HepG2 (cell line): ENCODE measurements around the gene LUM. TPM values are rescaled to one million over a fixed set of nuclear protein-coding genes. Genes with fewer than 3 reads are reported as not detected.

Experiments used
- ATAC-seq: fragments of 200-7000 bp; cut with Tn5 transposase; 3 replicates; pipeline ENCODE4 v1.9.1; 2020; ENCODE audit warnings: mild to moderate bottlenecking, moderate library complexity
- BruUV-seq: library from RNA; stranded (reverse); fragments of 400-500 nt; replicated peaks from 2 replicates; lab custom pipeline; 2021; lab: Mats Ljungman, UMichigan
- CTCF ChIA-PET: fragments of 300-600 bp; formaldehyde crosslinking; extraction: SDS; loops from one replicate; lab custom pipeline; 2021; ENCODE audit warnings: low total read pairs, inconsistent platforms, low intra/inter-chr PET ratio; lab: Yijun Ruan, JAX
- POLR2A ChIA-PET: fragments of 350-600 bp; sonication (Branson Sonifier 250); formaldehyde crosslinking; loops from one replicate; lab custom pipeline; 2020; ENCODE audit warnings: antibody characterized with exemption, inconsistent platforms; lab: Yijun Ruan, JAX
- DNase-seq: peaks from one replicate; pipeline ENCODE4 v3.0.0-alpha.2; 2015; ENCODE audit warnings: low spot score
- FAIRE-seq: peaks from 3 replicates; lab custom pipeline; 2011; peaks lifted over from hg19 to GRCh38; lab: Jason Lieb, UNC
- H2AFZ ChIP-seq: one replicate; pipeline ENCODE4 v1.6.1; 2011; ENCODE audit warnings: low read length, inconsistent platforms
- H3K27ac ChIP-seq: fragments of 300-600 bp; 3 replicates; pipeline ENCODE4 v1.8.0; 2011; ENCODE audit warnings: mixed run types, mild to moderate bottlenecking, mixed read lengths, low read length, inconsistent platforms; ENCODE audit not compliant: insufficient read depth; ENCODE audit errors: extremely low read length
- H3K27me3 ChIP-seq, 2 experiments: fragments of 200-600 bp in 1 of 2; 2 replicates in 1 of 2; 3 replicates in 1 of 2; pipeline versions ENCODE4 v1.6.0 to v1.8.0; 2011; ENCODE audit warnings: low read length in 2 of 2, mild to moderate bottlenecking in 2 of 2, moderate library complexity in 2 of 2, inconsistent platforms in 1 of 2; ENCODE audit not compliant: insufficient read depth in 2 of 2, control insufficient read depth in 1 of 2
- H3K36me3 ChIP-seq, 2 experiments: fragments of 200-600 bp in 1 of 2; replicated peaks in 1 of 2; 2 replicates in 1 of 2; 3 replicates in 1 of 2; pipeline versions ENCODE4 v1.5.1 to v1.8.0; 2011; ENCODE audit warnings: low read length in 2 of 2, inconsistent platforms in 1 of 2; ENCODE audit not compliant: insufficient read depth in 2 of 2, control insufficient read depth in 1 of 2
- H3K4me1 ChIP-seq: 2 replicates; pipeline ENCODE4 v1.5.1; 2012; ENCODE audit warnings: low read length, inconsistent platforms; ENCODE audit not compliant: insufficient read depth
- H3K4me2 ChIP-seq: 2 replicates; pipeline ENCODE4 v1.6.0; 2011; ENCODE audit warnings: low read depth, low read length, inconsistent platforms
- H3K4me3 ChIP-seq, 3 experiments: fragments of 200-600 bp in 1 of 3; sonication (generic), shearing (Covaris generic) in 1 of 3; replicated peaks in 1 of 3; 2 replicates each; pipeline ENCODE4 v1.5.1; 2011 to 2016; ENCODE audit warnings: low read length in 3 of 3, inconsistent platforms in 2 of 3, low read depth in 2 of 3, mild to moderate bottlenecking in 2 of 3, control low read depth in 1 of 3, mixed read lengths in 1 of 3; ENCODE audit not compliant: insufficient read depth in 1 of 3
- H3K79me2 ChIP-seq: one replicate; pipeline ENCODE4 v1.6.1; 2011; ENCODE audit warnings: low read length, inconsistent platforms; ENCODE audit not compliant: insufficient read depth
- H3K9ac ChIP-seq: 2 replicates; pipeline ENCODE4 v1.6.0; 2011; ENCODE audit warnings: mild to moderate bottlenecking, low read depth, low read length, inconsistent platforms; ENCODE audit not compliant: insufficient read depth
- H3K9me3 ChIP-seq: 2 replicates; pipeline ENCODE4 v1.5.1; 2012; ENCODE audit warnings: mild to moderate bottlenecking, low read length
- H4K20me1 ChIP-seq: 2 replicates; pipeline ENCODE4 v1.6.0; 2011; ENCODE audit warnings: inconsistent platforms, mild to moderate bottlenecking, low read length, moderate library complexity; ENCODE audit not compliant: insufficient read depth
- ADNP ChIP-seq: sonication (generic); formaldehyde crosslinking; IDR thresholded peaks from 2 replicates; pipeline ENCODE4 v1.4.0; 2020; ENCODE audit warnings: missing genetic modification reagents
- HOXA5 ChIP-seq: sonication (generic); formaldehyde crosslinking; IDR thresholded peaks from 2 replicates; pipeline ENCODE4 v1.4.0; 2020; ENCODE audit warnings: missing genetic modification reagents
- IKZF4 ChIP-seq: sonication (generic); formaldehyde crosslinking; IDR thresholded peaks from 2 replicates; pipeline ENCODE4 v1.5.1; 2020; ENCODE audit warnings: borderline replicate concordance, mild to moderate bottlenecking, low read depth, missing genetic modification reagents; ENCODE audit errors: not compliant biosample characterization
- MXD4 ChIP-seq: IDR thresholded peaks from 2 replicates; pipeline ENCODE4 v1.6.1; 2016; ENCODE audit warnings: mild to moderate bottlenecking, missing biosample characterization, missing genetic modification reagents
- NR2C2 ChIP-seq: sonication (generic); formaldehyde crosslinking; IDR thresholded peaks from 2 replicates; pipeline ENCODE4 v1.4.0; 2020; ENCODE audit warnings: missing genetic modification reagents, mild to moderate bottlenecking, moderate library complexity, borderline replicate concordance
- RAD21 ChIP-seq: fragments of 450-650 bp; formaldehyde crosslinking; IDR thresholded peaks from 2 replicates; pipeline ENCODE4 v1.5.0; 2020; ENCODE audit warnings: mild to moderate bottlenecking
- RORA ChIP-seq: sonication (generic); formaldehyde crosslinking; IDR thresholded peaks from 2 replicates; pipeline ENCODE4 v1.5.0; 2020; ENCODE audit warnings: mild to moderate bottlenecking, missing genetic modification reagents, moderate library complexity
- SMARCE1 ChIP-seq: fragments of 450-650 bp; IDR thresholded peaks from 2 replicates; pipeline ENCODE4 v1.6.1; 2017; ENCODE audit warnings: borderline replicate concordance
- SOX5 ChIP-seq: IDR thresholded peaks from 2 replicates; pipeline ENCODE4 v1.6.1; 2016; ENCODE audit warnings: borderline replicate concordance
- ZNF280B ChIP-seq: sonication (generic); formaldehyde crosslinking; IDR thresholded peaks from 2 replicates; pipeline ENCODE4 v1.5.0; 2020; ENCODE audit warnings: missing genetic modification reagents, mild to moderate bottlenecking, borderline replicate concordance
- ZNF570 ChIP-seq: sonication (generic); formaldehyde crosslinking; IDR thresholded peaks from 2 replicates; pipeline ENCODE4 v1.4.0; 2020; ENCODE audit warnings: mild to moderate bottlenecking, missing genetic modification reagents, borderline replicate concordance
- ZNF747 ChIP-seq: sonication (generic); formaldehyde crosslinking; IDR thresholded peaks from 2 replicates; pipeline ENCODE4 v1.8.1; 2023; ENCODE audit warnings: missing genetic modification reagents, mild to moderate bottlenecking, borderline replicate concordance
- ZNF792 ChIP-seq: IDR thresholded peaks from 2 replicates; pipeline ENCODE4 v1.6.1; 2016
- ZSCAN29 ChIP-seq: sonication (generic); formaldehyde crosslinking; conservative IDR thresholded peaks from 2 replicates; pipeline ENCODE4 v1.4.0; 2020; ENCODE audit warnings: mild to moderate bottlenecking, missing genetic modification reagents
- WGBS: methylation state at CpG from one replicate; pipeline ENCODE4 v1.1.6; 2017; ENCODE audit warnings: low lambda C conversion rate; 5-methylcytosine and 5-hydroxymethylcytosine counted together
- in situ Hi-C: cut with HindIII; loops from 2 replicates; pipeline ENCODE4 v1.10.0; 2017; ENCODE audit warnings: low pct_unique_long_range_greater_than_20kb; ENCODE audit not compliant: extremely low pct_ligation_motif_present
- intact Hi-C: fragments of 100-400 bp; cut with micrococcal nuclease; formaldehyde crosslinking; loops from one replicate; pipeline ENCODE4 v1.10.0; 2022; ENCODE audit not compliant: unreplicated experiment
- polyA plus RNA-seq, 8 experiments: library from polyadenylated mRNA; depleted of rRNA in 3 of 8; stranded (reverse) in 7 of 8; unstranded in 1 of 8; fragments of >200 nt; fragmentation: Illumina TruSeq in 4 of 8; extraction: Trizol in 4 of 8; gene quantifications; 2 replicates each; pipeline versions ENCODE4 v1.2.1 to v1.2.3, GENCODE V29; 2011 to 2016; ENCODE audit warnings: low read depth in 4 of 8, missing spikeins in 1 of 8, mixed read lengths in 1 of 8; ENCODE audit not compliant: insufficient read depth in 1 of 8
- total RNA-seq, 5 experiments: library from RNA; depleted of rRNA; stranded (reverse); fragments of >200 nt; fragmentation: Illumina TruSeq; extraction: Trizol; gene quantifications; 2 replicates each; pipeline ENCODE4 v1.2.3, GENCODE V29; 2016; ENCODE audit warnings: low read depth in 1 of 5
- TF ChIP-seq, protein P1 (sequence below): sonication (generic); formaldehyde crosslinking; IDR thresholded peaks from 2 replicates; pipeline ENCODE4 v1.4.0; 2020; ENCODE audit warnings: missing genetic modification reagents

The LUM gene
- total and polyA plus RNA-seq, 2 of the 13 experiments (the other 11 are each of a cell fraction or from before 2014, with no cell fraction given), result not detected

DNA sequence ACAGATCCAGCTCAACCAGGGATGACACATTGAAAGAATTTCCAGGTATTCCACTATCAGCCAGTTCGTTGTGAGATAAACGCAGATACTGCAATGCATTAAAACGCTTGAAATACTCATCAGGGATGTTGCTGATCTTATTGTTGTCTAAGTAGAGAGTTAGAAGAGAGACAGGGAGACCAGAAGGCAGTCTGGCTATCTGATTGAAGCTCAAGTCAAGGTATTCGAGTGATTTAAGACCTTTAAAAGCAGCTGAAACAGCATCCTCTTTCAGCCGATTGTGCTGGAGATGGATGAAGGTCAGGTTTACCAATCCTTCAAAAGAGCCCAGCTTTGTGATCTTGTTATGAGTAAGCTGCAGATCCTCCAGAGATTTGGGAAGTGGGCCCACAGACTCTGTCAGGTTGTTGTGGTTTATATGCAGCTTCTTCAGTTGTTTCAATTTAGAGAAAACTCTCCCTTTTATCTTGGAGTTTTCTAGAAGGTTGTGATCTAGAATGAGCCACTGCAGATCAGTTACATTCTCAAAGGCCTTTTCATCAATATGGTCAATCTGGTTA is 3.0 kb downstream of the LUM start:
- H3K4me3 ChIP-seq, result no peak overlapping the region
- BruUV-seq, result no TSS peak
- H2AFZ ChIP-seq, result no peak overlapping the region
- H3K4me1 ChIP-seq, result no peaks in the 10 kb centered on the region
- no peak for ATAC-seq
- H3K9ac ChIP-seq, result no peak overlapping the region
- POLR2A ChIA-PET, result no interaction called here
- CTCF ChIA-PET, result interaction anchor here (1.4 kb wide), 1 partner anchor 130 kb away, joined by 6 read pairs; no protein-coding TSS in a partner anchor
- no peaks in the 10 kb centered on the region for H3K27me3 ChIP-seq
- no peak overlapping the region for H3K4me2 ChIP-seq
- no peaks in the 10 kb centered on the region for H3K79me2 ChIP-seq
- H3K9me3 ChIP-seq, result no peaks in the 10 kb centered on the region
- H3K27ac ChIP-seq, result no peak overlapping the region
- no peaks in the 10 kb centered on the region for H3K36me3 ChIP-seq
- DNase-seq, result no peak
- 46% methylated on average over 4 of the region's 5 CpGs for WGBS
- TF ChIP-seq SMARCE1 (no peak), ZNF280B (no peak), ADNP (CRISPR knock-in tag) (no peak), ZSCAN29 (CRISPR knock-in tag) (no peak), ZNF570 (CRISPR knock-in tag) (no peak), ZNF792 (CRISPR knock-in tag) (no peak)
- no peaks in the 10 kb centered on the region for H4K20me1 ChIP-seq
- in situ Hi-C loops, result loop anchor here (10.0 kb wide), 1 partner anchor 123 kb away; no protein-coding TSS in a partner anchor
- intact Hi-C loops, result no loop called here
- no peak for FAIRE-seq

DNA sequence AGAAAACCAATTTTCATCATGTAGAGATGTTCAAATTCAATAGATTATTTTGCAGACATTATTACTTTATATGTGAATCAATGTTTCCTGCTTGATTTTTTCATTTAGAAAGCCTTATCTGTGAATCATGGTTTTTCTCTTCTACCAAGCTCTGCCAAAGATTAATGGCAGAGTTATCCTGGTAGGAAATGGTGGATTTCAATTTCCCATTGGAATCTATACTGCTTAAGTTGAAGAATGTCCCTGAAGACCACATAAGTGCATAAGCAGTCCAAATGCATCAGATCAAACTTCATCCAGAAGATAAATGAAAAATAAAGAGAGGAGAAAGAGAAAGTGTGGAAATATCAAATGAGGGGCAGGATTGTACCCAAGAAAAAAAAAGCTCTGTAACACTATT is 5.0 kb downstream of the LUM start:
- intact Hi-C loops, result no loop called here
- H3K36me3 ChIP-seq, result no peaks in the 10 kb centered on the region
- ATAC-seq (no peak), DNase-seq (no peak), FAIRE-seq (no peak)
- H4K20me1 ChIP-seq, result no peaks in the 10 kb centered on the region
- no peaks in the 10 kb centered on the region for H3K9me3 ChIP-seq
- no peak overlapping the region for H3K27ac ChIP-seq
- no TSS peak for BruUV-seq
- no peak overlapping the region for H3K4me3 ChIP-seq
- H3K4me1 ChIP-seq, result no peaks in the 10 kb centered on the region
- no peak overlapping the region for H3K9ac ChIP-seq
- ChIA-PET POLR2A (no interaction called here), CTCF (no interaction called here)
- H3K79me2 ChIP-seq, result no peaks in the 10 kb centered on the region
- no peak overlapping the region for H3K4me2 ChIP-seq
- no peak overlapping the region for H2AFZ ChIP-seq
- in situ Hi-C loops, result loop anchor here (10.0 kb wide), 1 partner anchor 121 kb away; no protein-coding TSS in a partner anchor
- no peaks in the 10 kb centered on the region for H3K27me3 ChIP-seq
- TF ChIP-seq ZNF747 (CRISPR knock-in tag) (no peak), HOXA5 (CRISPR knock-in tag) (no peak), MXD4 (CRISPR knock-in tag) (no peak), IKZF4 (CRISPR knock-in tag) (no peak), SOX5 (CRISPR knock-in tag) (no peak), RAD21 (no peak), NR2C2 (no peak), RORA (CRISPR knock-in tag) (no peak)
- TF ChIP-seq, protein P1, sequence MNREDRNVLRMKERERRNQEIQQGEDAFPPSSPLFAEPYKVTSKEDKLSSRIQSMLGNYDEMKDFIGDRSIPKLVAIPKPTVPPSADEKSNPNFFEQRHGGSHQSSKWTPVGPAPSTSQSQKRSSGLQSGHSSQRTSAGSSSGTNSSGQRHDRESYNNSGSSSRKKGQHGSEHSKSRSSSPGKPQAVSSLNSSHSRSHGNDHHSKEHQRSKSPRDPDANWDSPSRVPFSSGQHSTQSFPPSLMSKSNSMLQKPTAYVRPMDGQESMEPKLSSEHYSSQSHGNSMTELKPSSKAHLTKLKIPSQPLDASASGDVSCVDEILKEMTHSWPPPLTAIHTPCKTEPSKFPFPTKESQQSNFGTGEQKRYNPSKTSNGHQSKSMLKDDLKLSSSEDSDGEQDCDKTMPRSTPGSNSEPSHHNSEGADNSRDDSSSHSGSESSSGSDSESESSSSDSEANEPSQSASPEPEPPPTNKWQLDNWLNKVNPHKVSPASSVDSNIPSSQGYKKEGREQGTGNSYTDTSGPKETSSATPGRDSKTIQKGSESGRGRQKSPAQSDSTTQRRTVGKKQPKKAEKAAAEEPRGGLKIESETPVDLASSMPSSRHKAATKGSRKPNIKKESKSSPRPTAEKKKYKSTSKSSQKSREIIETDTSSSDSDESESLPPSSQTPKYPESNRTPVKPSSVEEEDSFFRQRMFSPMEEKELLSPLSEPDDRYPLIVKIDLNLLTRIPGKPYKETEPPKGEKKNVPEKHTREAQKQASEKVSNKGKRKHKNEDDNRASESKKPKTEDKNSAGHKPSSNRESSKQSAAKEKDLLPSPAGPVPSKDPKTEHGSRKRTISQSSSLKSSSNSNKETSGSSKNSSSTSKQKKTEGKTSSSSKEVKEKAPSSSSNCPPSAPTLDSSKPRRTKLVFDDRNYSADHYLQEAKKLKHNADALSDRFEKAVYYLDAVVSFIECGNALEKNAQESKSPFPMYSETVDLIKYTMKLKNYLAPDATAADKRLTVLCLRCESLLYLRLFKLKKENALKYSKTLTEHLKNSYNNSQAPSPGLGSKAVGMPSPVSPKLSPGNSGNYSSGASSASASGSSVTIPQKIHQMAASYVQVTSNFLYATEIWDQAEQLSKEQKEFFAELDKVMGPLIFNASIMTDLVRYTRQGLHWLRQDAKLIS, result no peak
